GM19239 (cell line): ENCODE data around the gene KANK4.
"Not testable (repeated sequence)": the region's sequence is repeated elsewhere in the genome, so short reads cannot be mapped to it uniquely, and the experiment has no call there.

Experiments
- DNase-seq: peaks from one replicate; pipeline ENCODE4 v3.0.0; 2011; ENCODE audit warnings: low spot score; ENCODE audit not compliant: insufficient read length
- FAIRE-seq: peaks from 2 replicates; lab custom pipeline; 2011; peaks lifted over from hg19 to GRCh38; lab: Jason Lieb, UNC

The KANK4 gene

GRCh38 chr1:62241371-62242131, 77.7 kb downstream of the KANK4 start:
- FAIRE-seq: no peak
- DNase-seq: no peak

GRCh38 chr1:62240651-62241370, 78.4 kb downstream of the KANK4 start:
- FAIRE-seq (no peak), DNase-seq (no peak)

- not testable (repeated sequence) for FAIRE-seq, DNase-seq
Measured at GRCh38 chr1:62239652-62240403, 79.4 kb downstream of the KANK4 start.

- no peak for FAIRE-seq
- no peak for DNase-seq
Measured at GRCh38 chr1:62238507-62238906, 80.7 kb downstream of the KANK4 start.

- FAIRE-seq: no peak
- DNase-seq: no peak
Measured at GRCh38 chr1:62237950-62238374, 81.3 kb downstream of the KANK4 start.

GRCh38 chr1:62237361-62237760, 81.9 kb downstream of the KANK4 start:
- DNase-seq (no peak), FAIRE-seq (no peak)

GRCh38 chr1:62235576-62235975, 83.7 kb downstream of the KANK4 start:
- DNase-seq (no peak), FAIRE-seq (no peak)

GRCh38 chr1:62234688-62235087, 84.5 kb downstream of the KANK4 start:
- FAIRE-seq (no peak), DNase-seq (no peak)

- DNase-seq (no peak), FAIRE-seq (no peak)
Measured at GRCh38 chr1:62233926-62234450, 85.2 kb downstream of the KANK4 start.

GRCh38 chr1:62232871-62233278, 86.4 kb downstream of the KANK4 start:
- no peak for DNase-seq
- FAIRE-seq: no peak

- DNase-seq: no peak
- no peak for FAIRE-seq
Measured at GRCh38 chr1:62230718-62231117, 88.5 kb downstream of the KANK4 start.

- DNase-seq (no peak), FAIRE-seq (no peak)
Measured at GRCh38 chr1:62229932-62230331, 89.3 kb downstream of the KANK4 start.

GRCh38 chr1:62229468-62229867, 89.8 kb downstream of the KANK4 start:
- FAIRE-seq (no peak), DNase-seq (no peak)

GRCh38 chr1:62228883-62229187, 90.4 kb downstream of the KANK4 start:
- FAIRE-seq (no peak), DNase-seq (no peak)

GRCh38 chr1:62228136-62228882, 90.9 kb downstream of the KANK4 start:
- DNase-seq: no peak
- FAIRE-seq: no peak

GRCh38 chr1:62227496-62227895, 91.7 kb downstream of the KANK4 start:
- FAIRE-seq: no peak
- no peak for DNase-seq

GRCh38 chr1:62224182-62224581, 95.1 kb downstream of the KANK4 start:
- DNase-seq (no peak), FAIRE-seq (no peak)

- FAIRE-seq: no peak
- DNase-seq: no peak
Measured at GRCh38 chr1:62222321-62222720, 96.9 kb downstream of the KANK4 start.

GRCh38 chr1:62221171-62221570, 98.1 kb downstream of the KANK4 start:
- DNase-seq: no peak
- no peak for FAIRE-seq

GRCh38 chr1:62220456-62220855, 98.8 kb downstream of the KANK4 start:
- DNase-seq, FAIRE-seq: not testable (repeated sequence)
